ENCODE measurements around the gene SHMT2.
"Not testable (repeated sequence)": the region's sequence is repeated elsewhere in the genome, so short reads cannot be mapped to it uniquely, and the experiment has no call there.

The SHMT2 gene

DNA sequence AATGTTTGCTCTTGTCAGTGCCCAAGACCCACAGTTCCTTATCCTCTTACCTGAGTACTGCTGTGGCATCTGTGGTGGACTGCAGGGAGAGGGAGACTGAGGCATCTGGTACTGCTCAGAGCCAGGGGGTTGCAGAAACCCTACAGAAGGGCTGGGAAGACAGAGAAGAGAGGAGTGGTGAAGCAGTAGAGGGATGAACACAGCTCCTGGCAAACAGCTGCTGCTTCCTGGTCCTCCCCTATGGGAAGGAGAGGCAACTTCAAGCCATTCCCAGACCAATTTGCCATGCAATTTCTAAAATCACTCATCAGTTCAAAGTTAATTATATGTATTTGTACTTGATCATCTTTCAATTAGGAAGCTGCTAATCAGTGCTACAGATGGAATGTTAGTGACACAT lies 37.2 kb downstream of the SHMT2 start:
- DNase-seq (ENCODE audit: low read depth), result no peak
- TF ChIP-seq, protein P1, sequence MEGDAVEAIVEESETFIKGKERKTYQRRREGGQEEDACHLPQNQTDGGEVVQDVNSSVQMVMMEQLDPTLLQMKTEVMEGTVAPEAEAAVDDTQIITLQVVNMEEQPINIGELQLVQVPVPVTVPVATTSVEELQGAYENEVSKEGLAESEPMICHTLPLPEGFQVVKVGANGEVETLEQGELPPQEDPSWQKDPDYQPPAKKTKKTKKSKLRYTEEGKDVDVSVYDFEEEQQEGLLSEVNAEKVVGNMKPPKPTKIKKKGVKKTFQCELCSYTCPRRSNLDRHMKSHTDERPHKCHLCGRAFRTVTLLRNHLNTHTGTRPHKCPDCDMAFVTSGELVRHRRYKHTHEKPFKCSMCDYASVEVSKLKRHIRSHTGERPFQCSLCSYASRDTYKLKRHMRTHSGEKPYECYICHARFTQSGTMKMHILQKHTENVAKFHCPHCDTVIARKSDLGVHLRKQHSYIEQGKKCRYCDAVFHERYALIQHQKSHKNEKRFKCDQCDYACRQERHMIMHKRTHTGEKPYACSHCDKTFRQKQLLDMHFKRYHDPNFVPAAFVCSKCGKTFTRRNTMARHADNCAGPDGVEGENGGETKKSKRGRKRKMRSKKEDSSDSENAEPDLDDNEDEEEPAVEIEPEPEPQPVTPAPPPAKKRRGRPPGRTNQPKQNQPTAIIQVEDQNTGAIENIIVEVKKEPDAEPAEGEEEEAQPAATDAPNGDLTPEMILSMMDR (IDR thresholded peaks at IDR 0.05; ENCODE audit: low read depth, low read length, missing control alignments), result no peak
- H3K4me3 ChIP-seq (ENCODE audit: low read depth, low read length), result no peak overlapping the region

DNA sequence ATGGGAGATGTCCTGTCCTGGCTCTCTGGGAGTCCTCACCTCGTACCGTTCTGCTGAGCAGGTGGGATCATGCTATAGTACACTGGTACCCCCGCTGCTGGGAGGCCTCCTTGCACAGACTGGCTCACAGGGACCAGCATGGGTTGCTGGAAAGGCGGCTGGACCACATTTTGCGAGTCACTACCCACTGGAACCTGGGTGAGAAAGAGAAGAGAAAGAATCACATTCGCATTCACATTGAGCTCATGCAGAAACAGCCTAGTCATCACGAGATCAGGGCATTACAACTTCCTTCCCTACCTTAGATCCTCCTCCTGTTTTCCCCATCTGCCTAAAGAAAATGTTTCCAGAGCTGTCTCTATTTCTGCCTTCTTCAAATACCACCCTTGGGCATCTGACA lies 38.8 kb downstream of the SHMT2 start:
- TF ChIP-seq, protein P1 (IDR thresholded peaks at IDR 0.05; ENCODE audit: low read depth, low read length, missing control alignments), result no peak
- no peak for DNase-seq (ENCODE audit: low read depth)
- H3K4me3 ChIP-seq (ENCODE audit: low read depth, low read length), result no peak overlapping the region

DNA sequence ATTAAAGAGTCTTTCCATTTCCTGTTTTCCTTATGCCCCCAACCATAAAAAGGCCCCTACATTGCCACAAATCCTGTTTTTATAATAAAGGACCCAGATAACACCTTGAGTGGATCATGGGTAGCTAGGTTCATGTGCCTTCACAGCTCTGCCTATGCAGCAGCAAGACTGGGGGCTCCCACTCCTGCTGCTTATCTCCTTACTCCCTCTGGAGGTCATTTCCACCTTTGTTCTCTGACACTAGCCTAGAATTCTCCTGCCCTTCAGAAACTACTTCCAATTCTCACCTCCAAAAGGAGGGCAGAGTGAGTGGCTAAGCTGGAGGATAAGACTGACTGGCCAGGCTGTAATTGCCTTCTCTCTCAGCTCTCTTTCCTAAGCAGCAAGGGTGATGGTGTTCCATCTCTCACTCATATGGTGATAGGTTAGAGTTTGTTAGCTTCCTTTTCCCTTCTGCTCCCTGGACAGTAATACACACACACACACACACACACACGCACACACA lies 41.5 kb downstream of the SHMT2 start:
- DNase-seq (ENCODE audit: low read depth), result no peak
- H3K4me3 ChIP-seq (ENCODE audit: low read depth, low read length), result no peak overlapping the region
- TF ChIP-seq, protein P1 (IDR thresholded peaks at IDR 0.05; ENCODE audit: low read depth, low read length, missing control alignments), result no peak

DNA sequence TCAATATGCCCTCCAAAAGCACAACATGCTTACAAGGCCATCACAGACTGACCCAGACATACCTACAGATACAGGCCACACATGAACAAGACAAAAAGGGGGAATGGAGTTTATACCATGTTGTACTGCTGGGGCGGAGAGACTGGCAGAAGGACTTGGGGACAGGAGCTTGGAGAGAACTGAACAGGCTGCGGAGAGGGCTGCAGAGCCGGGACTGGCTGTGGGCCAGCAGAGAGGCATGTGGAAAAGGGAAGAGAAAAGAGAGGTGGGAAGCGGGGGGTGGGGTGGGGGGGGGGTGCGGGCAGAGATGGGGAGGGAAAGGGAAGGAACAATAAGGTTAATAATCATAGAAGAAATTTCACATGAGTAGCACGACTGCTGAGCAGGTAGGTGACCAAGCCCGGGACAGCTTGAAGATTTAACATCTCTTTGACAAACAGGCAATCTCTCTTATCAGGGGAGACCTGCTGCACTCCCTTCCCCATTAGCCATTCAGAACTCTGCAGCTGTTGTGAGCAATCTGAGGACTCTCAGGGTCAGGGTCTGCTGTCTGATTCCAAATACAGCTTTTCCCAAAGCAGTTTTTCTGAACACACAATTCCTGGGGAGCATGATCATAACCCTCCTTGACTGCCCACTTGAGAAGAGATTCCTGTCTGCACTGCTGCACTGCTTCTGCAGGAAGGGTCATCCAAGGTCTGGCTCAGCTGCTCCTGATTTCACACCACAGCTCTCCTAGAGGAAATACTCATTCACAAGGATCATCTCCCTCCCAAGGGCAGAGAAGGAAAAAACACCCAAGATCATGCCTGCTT lies 43.0 kb downstream of the SHMT2 start:
- H3K4me3 ChIP-seq (ENCODE audit: low read depth, low read length), result no peak overlapping the region
- no peak for DNase-seq (ENCODE audit: low read depth)
- TF ChIP-seq, protein P1 (IDR thresholded peaks at IDR 0.05; ENCODE audit: low read depth, low read length, missing control alignments), result no peak

DNA sequence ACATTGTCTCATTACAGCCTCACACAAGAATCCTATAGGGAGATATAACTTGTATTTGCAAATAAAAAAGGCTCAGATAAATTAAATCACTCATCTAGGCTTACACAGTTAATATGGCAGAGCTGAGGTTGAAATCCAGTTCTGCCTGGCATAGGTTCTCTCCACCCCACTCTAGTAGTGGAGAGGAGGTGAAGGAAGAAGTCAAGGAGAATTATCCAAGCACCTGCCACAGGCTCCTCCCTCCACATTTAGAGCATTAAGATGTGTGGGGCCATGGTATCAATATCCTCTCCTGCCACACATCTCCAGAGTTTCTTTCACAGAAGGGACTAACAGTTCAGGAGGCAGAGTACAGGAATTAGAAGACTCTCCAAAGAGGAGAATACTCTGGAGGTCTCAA lies 44.0 kb downstream of the SHMT2 start:
- H3K4me3 ChIP-seq (ENCODE audit: low read depth, low read length), result no peak overlapping the region
- TF ChIP-seq, protein P1 (IDR thresholded peaks at IDR 0.05; ENCODE audit: low read depth, low read length, missing control alignments), result no peak
- DNase-seq (ENCODE audit: low read depth), result no peak

DNA sequence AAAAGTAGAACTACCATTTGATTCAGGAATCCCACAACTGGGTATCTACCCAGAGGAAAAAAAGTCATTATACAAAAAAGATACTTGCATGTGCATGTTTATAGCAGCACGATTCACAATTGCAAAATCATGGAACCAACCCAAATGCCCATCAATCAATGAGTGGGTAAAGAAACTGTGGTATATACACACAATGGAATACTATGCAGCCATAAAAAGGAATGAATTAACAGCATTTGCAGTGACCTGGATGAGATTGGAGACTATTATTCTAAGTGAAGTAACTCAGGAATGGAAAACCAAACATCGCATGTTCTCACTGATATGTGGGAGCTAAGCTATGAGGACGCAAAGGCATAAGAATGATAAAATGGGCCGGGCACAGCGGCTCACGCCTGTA lies 46.7 kb downstream of the SHMT2 start:
- H3K4me3 ChIP-seq (ENCODE audit: low read depth, low read length), result not testable (repeated sequence)

DNA sequence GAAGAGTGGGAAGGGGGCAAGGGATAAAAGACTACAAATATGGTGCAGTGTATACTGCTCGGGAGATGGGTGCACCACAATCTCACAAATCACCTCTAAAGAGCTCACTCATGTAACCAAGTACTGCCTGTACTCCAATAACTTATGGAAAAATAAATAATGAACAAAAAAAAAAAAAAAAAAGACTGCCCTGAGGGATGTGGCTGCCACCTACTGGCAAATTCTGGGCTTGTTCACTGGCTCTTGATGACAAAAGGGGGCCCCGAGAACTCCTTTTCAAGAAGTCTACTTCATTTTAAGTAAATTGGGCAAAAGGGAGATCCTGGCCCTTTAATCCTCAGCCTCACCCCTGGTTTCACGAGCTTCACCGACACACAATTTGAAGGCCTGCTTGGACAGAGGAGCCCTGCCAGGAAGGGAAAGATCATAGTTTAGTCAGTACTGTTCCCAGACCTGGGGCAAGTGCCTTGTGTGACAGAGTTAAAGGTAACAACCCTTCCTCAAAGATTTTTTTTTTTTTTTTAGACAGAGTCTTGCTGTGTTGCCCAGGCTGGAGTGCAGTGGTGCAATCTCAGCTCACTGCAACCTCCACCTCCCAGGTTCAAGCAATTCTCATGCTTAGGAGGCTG lies 47.5 kb downstream of the SHMT2 start:
- TF ChIP-seq, protein P1 (IDR thresholded peaks at IDR 0.05; ENCODE audit: low read depth, low read length, missing control alignments), result no peak
- no peak for DNase-seq (ENCODE audit: low read depth)

More for the DNA sequence above, 46.7 kb downstream of the SHMT2 start:
- DNase-seq (ENCODE audit: low read depth), result not testable (repeated sequence)

More for the DNA sequence above, 47.5 kb downstream of the SHMT2 start:
- no peak overlapping the region for H3K4me3 ChIP-seq (ENCODE audit: low read depth, low read length)

All from GM12864 (cell line).